Measurements from ENCODE around the gene IL1R2.
A peak's percentile ranks its signal among the peaks of the same experiment; 100 is the strongest.
"Not testable (repeated sequence)": the region's sequence is repeated elsewhere in the genome, so short reads cannot be mapped to it uniquely, and the experiment has no call there.

IL1R2 gene

DNA sequence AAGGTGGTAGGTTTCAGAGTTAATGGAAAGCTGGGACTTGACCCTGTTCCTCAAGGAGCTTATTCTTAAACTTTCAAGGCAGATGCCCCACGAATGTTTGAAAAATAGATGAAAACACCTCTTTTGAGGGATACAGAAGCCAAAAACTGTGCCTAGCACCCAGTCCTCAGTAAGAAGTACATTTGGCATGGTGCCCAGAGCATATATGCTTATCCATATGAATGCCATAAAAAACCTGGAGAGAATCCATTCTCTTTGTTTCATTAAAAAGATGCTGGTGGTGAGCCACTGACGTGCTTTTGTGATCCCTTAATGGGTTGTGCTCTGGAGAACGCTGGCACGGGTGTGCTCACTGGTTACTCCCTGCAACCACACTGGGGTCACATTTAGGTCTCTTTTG is 69.0 kb downstream of the IL1R2 start:
- no peak for DNase-seq (ENCODE audit: low read depth)

DNA sequence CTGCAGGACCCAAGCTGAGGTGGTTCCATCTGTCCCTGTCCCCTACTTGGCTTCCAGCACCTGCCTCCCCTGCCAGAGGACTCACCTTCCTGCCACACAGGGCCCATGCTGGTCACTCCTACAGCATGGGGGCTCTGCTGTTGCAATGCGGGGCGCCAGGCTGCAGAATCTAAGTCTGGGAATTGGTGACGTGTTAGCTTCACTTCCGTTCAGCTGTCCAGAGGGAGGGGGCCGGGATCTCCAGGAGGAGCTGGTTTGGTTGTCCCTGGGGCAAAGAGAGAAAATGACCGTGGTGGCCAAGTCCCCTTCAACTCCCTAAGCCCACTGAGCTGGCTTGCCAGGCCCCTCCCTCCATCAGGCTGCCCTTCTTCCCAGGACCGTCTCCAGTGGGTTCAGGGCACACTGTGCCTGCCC is 69.5 kb downstream of the IL1R2 start:
- no peak for DNase-seq (ENCODE audit: low read depth)

DNA sequence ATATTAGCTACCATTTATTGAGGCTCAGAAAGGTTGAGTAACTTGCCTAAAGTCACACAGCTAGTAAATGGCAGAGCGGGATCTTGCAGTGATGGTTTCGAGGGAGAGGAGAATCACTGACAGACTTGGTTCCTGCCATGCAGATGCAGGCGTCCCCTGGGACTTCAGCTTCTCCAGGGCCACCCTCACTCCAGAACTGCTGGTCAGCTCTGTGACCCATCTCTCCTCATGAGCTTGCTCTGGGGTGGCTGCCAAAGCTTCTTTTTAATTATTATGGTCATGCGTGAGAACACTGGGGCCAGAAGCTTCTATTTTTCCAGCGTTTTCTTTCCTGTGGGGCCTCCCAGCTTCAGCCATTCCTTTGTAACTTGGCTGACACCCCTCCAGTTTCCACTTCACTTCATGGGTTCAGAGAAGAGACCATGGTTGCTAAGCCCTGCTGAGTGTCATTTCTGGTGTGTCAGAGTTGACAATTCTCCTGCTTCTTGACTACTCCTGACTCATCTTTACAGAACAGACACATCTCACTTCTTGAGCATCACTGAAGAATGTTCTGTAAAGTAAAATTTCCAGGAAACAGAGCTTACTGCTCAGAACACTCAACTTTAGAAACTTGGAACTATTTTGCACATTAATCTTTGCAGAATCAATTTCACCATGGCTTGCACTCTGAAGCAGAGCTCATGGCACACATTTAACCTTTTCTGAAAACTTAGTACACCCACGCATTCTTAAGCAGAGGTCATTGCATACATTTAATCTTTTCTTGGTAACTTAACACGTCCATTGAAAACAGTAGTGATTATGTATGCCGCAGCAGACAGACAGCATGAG is 70.4 kb downstream of the IL1R2 start:
- DNase-seq (ENCODE audit: low read depth) = peak; percentile 79

DNA sequence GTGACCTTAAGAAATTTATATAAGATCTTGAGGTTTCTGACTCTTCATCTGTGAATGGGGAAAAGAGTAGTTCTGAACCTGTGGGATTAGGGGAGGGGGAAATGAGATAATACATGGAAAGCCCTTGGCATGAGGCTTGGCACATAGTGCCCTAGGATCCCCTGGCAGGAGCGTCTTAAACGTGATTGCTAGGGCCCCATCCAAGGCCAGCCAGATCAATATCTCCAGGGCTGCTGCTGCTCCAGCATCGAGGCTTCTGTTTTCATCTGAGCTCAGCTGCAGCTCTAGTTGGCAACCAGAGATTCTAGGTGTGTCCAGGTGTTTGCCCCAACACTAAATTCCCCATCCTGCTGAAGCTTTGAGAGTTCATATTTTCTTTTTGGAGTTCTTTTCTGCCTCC is 71.0 kb downstream of the IL1R2 start:
- no peak for DNase-seq (ENCODE audit: low read depth)

DNA sequence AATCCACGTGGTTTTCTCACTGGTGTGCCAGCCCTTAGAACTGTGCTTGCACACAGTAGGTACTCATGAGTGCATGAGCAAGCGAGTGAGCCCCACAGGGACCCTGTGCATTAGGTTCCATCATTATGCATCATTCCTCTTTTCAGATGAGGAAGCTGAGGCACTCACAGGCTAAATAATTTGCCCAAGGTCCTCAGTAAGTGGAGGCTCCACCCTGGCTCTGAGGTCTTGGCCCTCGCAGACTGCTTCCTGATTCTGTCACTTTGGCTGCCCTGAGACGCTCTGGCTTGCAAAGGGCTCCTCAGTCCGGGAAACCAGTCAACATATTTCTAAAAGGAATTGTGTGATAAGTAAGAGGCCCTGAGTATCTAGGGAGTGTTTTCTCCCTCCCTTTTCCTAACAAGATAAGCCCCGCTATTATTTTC is 71.7 kb downstream of the IL1R2 start:
- DNase-seq (ENCODE audit: low read depth) = no peak

DNA sequence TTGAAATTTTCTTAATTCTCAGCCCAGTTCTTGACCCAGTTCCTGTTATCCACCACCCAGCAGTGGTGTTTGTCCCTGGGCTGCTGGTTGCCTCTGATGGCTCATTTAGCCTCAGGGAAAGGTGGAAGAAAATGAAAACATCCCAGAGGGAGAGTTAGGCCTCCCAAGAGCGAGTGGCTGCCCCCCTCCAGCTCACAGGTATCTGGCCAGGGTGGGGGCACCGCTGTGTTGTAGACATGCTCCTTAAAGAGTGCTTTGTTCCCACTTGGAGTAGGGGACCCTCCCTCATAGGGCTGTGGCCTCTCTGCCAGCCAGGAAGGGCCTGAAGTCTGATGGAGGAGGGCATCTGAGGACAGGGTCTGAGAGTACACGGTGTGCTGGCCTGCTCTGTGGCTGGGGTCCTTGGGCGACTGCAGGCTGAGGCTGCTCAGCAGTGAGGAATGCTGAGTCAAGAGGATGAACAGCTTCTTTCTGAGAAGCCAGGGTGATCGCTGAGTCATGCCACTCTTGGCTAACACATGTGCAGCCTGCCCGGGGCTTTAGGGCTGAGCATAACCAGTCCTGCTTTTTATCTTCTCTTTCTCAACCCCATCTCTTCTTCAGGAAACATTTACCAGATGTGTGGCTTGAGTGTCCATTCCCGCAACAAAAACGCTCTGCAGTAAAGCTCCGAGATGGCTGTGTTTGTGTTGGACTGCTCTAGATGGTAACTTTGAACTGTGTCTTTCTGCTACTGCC is 72.3 kb downstream of the IL1R2 start:
- DNase-seq (ENCODE audit: low read depth) = peak; percentile 96

DNA sequence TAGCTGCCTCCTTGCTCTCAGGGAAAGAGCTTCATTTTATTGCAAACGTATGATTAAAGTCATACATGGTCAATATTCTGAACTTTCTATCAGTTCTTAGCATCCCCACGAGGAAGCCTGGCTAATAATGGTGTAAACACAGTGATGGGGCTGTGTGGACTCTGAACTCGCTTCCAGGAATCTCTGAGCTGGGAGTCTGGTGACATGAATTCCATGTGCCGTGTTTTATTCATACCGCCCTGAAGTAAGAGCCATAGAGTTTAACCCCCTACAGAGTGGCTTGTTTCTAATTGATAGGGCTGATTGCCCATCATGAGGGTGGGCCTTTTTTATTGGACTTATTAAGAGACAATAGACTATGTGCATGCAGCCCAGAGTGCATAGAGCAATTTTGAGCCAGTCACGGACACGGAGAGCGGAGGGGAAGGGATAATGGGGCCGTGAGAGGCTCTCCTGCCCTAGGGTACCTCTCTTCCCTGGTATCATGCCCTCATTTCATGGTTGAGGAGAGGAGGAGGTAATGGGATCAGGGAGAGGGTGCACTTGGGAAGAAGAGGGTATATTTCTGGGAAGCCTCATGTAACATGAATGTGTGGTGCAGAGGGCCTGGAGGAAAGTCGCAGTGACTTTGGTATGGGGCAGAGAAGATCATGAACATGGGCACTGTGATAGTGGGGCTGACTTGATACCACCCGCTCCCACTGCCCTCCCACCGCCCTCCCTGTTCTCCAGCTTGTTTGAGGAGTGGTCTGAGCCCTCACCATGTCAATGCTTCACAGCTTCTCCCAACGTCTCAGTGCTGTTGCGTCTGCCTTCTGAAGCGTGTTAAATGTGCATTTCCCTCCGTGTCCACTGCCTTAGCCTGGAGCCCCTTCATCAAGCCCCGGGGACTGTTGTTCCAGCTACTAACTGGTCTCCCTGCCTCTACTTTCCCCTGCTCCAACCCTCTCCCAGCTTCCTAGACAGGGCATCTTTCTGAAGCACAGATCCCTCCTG is 73.2 kb downstream of the IL1R2 start:
- no peak for DNase-seq (ENCODE audit: low read depth)

DNA sequence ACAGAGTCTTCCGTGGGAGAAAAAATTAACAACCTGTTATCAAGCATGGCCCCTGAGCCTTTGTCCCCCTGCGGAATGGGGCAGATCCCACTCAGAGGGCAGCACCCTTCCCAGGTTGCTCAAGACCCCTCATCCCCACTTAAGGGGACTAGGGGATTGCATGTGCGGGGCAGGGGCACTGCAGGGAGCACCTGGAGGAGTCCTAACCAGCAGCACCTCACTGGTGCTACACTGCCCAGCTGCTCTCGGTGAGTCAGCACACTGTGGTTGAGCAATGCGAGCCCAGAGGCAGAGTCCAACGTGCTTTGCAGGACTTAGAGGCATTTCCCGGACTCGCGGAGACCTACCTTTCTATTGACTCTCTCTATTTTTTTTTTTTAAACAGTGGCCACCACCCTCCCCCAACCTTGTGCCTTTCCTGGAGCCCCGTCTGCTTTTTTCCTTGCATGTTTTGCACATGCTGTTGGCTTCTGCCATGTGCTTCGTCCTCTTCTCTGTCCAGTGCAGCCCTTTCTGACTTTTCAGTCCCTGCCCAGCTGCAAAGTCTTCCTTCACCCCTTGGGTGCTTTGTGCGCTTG is 74.0 kb downstream of the IL1R2 start:
- DNase-seq (ENCODE audit: low read depth) = no peak

DNA sequence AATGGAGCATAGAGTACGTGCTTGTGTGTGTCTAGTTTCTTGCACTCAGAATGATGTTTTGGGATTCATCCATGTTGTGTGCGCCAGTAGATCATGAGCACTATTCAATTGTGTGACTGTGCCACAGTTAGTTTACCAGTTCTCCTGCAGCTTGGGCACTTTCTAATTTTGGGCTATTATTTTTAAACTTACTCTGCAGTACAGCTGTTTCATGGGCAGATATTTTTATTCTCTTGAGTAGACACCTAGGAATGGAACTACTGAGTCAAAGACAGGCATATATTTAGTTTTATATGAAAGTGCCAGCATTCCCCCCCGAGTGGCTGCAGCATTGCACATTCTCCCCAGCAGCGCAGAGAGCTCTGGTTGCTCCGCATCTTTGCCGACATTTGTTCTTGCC is 74.8 kb downstream of the IL1R2 start:
- no peak for DNase-seq (ENCODE audit: low read depth)

DNA sequence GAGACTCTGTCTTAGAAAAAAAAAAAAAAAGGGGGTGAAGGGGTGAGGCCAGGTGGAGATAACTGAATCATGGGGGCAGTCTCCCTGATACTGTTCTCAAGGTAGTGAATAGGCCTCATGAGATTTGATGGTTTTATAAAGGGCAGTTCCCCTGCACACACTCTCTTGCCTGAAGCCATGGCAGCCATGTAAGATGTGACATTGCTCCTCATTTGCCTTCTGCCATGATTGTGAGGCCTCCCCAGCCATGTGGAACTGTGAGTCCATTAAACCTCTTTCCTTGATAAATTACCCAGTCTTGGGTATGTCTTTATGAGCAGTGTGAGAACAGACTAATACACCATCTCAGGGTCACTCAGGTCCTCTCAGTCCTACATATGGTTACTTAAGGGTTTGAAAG is 76.4 kb downstream of the IL1R2 start:
- DNase-seq (ENCODE audit: low read depth) = not testable (repeated sequence)

DNA sequence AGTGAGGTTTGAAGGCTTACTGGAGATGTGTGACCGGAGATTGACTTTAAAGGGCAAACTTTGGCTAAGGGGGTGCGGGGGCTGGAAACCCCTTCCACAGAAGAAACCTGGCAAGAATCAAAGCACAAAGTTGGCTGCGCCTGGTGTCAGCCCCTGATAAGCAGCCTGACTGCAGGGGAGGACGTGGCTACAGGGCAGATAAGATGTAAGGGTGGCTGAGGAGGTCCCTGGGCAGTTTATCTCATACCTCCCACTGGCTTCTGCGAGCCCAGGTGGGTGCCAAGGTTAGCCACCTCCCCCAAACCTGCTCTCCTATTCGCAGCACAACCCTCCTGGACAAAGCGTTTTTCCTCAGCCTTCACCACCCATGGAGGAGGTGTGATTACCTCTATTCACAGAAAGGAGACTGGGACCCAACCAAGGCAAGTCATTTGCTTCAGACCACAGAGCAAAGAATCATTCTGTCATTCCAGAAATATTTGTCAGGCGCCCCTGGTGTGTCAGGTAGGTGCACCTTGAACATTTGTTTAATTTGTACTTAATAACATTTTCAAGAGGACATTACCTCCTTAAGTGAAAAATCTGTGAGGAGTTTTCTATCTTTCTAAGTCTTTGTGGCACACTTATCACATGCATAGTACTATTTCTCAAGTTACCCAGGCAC is 77.7 kb downstream of the IL1R2 start:
- DNase-seq (ENCODE audit: low read depth) = no peak

DNA sequence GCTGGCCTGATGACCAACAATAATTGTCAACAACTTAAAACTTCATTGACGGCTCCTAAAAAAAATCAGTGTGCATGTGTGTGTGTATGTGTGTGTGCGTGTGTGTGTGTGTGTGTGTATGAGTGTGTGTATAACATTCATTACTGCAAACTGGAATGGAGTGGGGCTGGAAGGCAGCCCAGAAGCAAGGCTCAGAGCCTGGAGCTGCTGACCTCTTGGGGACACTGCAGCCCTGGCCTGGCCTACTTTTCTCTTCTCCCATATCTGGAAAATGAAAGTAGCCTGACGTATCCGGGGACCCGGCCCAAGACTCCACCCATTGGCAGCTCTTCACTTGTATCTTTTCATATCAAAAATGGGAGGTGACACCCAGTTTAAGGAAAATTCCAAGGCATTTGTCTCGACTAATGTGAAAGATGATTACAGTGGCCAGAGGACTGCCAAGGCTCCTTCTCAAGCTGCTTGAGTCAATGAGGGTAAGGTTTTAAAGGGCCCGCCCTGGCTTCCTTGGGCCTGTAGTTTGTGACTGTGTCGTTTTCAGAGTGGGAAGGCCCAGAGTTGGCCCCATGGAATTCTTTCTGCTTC is 78.4 kb downstream of the IL1R2 start:
- DNase-seq (ENCODE audit: low read depth) = no peak

DNA sequence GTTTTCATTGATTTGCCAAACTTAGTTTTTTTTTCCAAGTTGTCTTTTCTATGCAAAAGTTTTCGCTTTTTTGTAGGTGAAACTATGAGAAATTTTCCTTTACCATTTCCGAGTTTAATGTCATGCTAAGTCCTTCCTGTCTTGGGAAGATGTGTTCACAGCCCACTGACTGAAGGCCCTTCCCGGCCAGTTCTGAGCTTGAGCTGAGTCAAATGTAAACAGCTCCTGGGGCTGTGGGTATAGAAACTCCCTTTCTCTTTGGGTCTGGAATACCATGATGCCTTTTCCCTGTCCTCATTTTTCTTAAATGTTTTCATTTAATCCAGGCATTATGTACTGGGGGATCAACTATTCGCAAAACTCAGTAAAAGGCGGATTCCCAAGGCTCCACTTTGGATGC is 81.0 kb downstream of the IL1R2 start:
- DNase-seq (ENCODE audit: low read depth) = no peak

DNA sequence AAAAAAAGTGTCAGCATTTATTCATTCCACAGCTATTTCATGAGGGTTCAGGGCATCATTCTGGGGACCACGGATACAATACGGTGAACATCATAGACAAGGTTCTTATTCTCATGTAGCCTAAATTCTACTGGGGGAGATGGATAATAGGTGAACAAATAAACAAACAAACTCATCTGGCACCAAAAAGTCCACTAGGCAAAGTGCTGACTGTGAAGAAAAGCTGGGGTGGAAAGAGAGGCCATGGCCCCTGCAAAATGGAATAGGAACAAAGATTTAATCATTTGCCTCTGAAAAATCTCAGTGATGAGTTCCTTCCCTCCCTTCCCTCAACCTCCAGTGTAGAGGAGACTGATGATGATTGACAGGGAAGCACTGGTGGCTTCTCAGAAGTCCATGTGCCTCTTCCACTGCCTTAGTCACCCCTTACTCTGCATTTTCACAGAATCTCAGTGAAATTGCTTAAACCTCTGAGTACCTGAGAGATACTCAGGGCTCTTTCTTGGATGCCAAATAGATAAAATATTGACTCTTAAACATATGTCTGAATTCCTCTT is 81.5 kb downstream of the IL1R2 start:
- no peak for DNase-seq (ENCODE audit: low read depth)

DNA sequence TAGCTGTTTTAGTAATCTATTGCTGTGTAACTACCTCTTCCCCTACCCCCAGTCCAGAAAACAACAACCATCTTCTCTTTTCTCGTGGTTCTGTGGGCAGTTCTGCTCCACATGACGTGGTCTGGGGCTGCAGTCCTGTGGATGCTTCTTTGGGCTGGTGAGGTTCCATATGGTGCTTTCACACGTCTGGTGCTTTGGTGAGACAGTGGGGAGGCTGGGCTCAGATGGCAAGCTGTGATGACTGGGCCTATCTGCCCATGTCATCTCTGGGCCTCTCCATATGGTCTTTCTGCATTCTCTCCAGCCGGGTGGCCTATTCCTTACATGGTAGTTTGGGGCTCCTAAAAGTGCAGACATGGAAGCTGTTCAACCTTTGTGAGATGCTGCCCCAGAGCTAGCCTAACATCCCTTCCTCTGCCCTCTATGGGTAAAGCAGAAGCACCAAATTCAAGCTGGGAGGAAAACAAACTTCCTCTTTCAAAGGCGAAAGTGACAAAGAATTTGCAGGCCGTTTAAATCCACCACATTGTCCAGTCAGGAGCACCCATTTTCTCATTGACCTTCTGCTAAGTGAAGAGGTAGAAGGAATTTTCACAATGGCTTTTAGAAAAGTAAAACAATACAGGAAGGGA is 82.5 kb downstream of the IL1R2 start:
- no peak for DNase-seq (ENCODE audit: low read depth)

DNA sequence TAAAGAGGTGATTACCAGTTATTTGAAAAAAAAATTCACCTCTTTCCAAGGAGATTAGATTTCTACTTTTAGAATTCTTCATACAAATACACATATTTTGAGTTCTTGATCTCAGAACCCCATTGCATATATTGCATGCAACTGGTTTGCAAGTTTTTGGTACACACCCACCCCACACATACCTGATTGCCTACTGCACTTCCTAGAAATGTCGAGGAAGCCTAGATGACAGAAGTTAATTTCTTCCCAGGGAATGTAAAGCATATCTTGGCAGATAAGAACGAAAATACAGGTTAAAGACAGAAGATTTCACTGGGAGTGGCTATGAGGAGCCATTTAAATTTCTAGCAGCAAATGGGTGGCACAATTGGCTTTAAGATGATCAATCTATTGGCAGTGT is 83.7 kb downstream of the IL1R2 start:
- DNase-seq (ENCODE audit: low read depth) = no peak

DNA sequence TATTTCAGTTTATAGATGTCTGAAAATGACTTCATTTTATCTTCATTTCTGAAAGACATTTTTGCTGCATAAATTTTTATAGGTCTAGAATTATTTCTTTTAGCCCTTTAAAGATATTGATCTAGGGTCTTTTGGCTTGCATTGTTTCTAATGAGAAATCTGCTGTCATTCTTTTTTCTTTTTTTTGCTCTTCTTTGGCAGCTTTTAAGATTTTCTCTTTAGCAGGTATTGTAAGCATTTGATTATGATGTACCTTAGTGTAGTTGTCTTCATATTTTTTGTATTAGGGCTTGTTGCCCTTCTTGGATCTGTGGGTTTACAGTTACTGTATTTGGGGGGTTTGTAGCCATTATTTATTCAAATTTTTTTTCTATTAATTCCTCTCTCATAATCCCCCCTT is 84.8 kb downstream of the IL1R2 start:
- DNase-seq (ENCODE audit: low read depth) = no peak

Data from GM04503 (cell line).